Measurements from ENCODE around the gene TP53RK.

The TP53RK gene

GRCh38 chr20:46699651-46700359, 10.6 kb upstream of the TP53RK start:
- no peaks in the 10 kb centered on the region for H3K79me2 ChIP-seq (ENCODE audit: insufficient read depth, low read length)
- no peaks in the 10 kb centered on the region for H3F3A ChIP-seq (ENCODE audit: low read depth)
- H4K20me1 ChIP-seq (ENCODE audit: insufficient read depth, low read length, poor library complexity, severe bottlenecking): no peaks in the 10 kb centered on the region
- H3K4me2 ChIP-seq (ENCODE audit: low read depth, low read length, poor library complexity, severe bottlenecking): no peak overlapping the region
- H2AFZ ChIP-seq (ENCODE audit: low read length): no peak overlapping the region
- no peaks in the 10 kb centered on the region for H3K36me3 ChIP-seq (ENCODE audit: insufficient read depth, low read length)
- H3K9ac ChIP-seq (ENCODE audit: low read depth, low read length, poor library complexity, severe bottlenecking): no peak overlapping the region
- no peaks in the 10 kb centered on the region for H3K9me3 ChIP-seq (ENCODE audit: insufficient read depth, low read depth, low read length)
- no peaks in the 10 kb centered on the region for H3K9me2 ChIP-seq (replicated peaks; ENCODE audit: low read depth, low read length)
- no peak overlapping the region for H3K4me3 ChIP-seq (ENCODE audit: low read length, poor library complexity, severe bottlenecking)
- H3K4me1 ChIP-seq (ENCODE audit: insufficient read depth, low read length, poor library complexity, severe bottlenecking): peaks cover 17% of the 10 kb centered on the region
- H3K27me3 ChIP-seq (ENCODE audit: insufficient read depth, low read length, poor library complexity, severe bottlenecking): no peaks in the 10 kb centered on the region
- peak; percentile 74 for TF ChIP-seq CTCF (conservative IDR thresholded peaks at IDR 0.05; ENCODE audit: low read length)
- no peak for TF ChIP-seq EZH2phosphoT487 (IDR thresholded peaks at IDR 0.05; ENCODE audit: borderline replicate concordance)

- Histone ChIP-seq H3K36me3 (ENCODE audit: insufficient read depth, low read length) (no peaks in the 10 kb centered on the region), H3F3A (ENCODE audit: low read depth) (no peaks in the 10 kb centered on the region), H3K4me3 (ENCODE audit: low read length, poor library complexity, severe bottlenecking) (no peak overlapping the region), H3K27me3 (ENCODE audit: insufficient read depth, low read length, poor library complexity, severe bottlenecking) (no peaks in the 10 kb centered on the region), H4K20me1 (ENCODE audit: insufficient read depth, low read length, poor library complexity, severe bottlenecking) (no peaks in the 10 kb centered on the region), H3K4me2 (ENCODE audit: low read depth, low read length, poor library complexity, severe bottlenecking) (no peak overlapping the region), H3K9ac (ENCODE audit: low read depth, low read length, poor library complexity, severe bottlenecking) (no peak overlapping the region), H3K4me1 (ENCODE audit: insufficient read depth, low read length, poor library complexity, severe bottlenecking) (peaks cover 24% of the 10 kb centered on the region), H3K9me3 (ENCODE audit: insufficient read depth, low read depth, low read length) (no peaks in the 10 kb centered on the region), H3K79me2 (ENCODE audit: insufficient read depth, low read length) (no peaks in the 10 kb centered on the region), H2AFZ (ENCODE audit: low read length) (no peak overlapping the region), H3K9me2 (replicated peaks; ENCODE audit: low read depth, low read length) (no peaks in the 10 kb centered on the region)
- TF ChIP-seq CTCF (conservative IDR thresholded peaks at IDR 0.05; ENCODE audit: low read length): no peak
- TF ChIP-seq EZH2phosphoT487 (IDR thresholded peaks at IDR 0.05; ENCODE audit: borderline replicate concordance): no peak
Measured at GRCh38 chr20:46698788-46699187, 9.5 kb upstream of the TP53RK start.

- Histone ChIP-seq H3K9ac (ENCODE audit: low read depth, low read length, poor library complexity, severe bottlenecking) (peak overlapping the region; percentile 37), H3K9me2 (replicated peaks; ENCODE audit: low read depth, low read length) (no peaks in the 10 kb centered on the region), H3F3A (ENCODE audit: low read depth) (no peaks in the 10 kb centered on the region), H3K27me3 (ENCODE audit: insufficient read depth, low read length, poor library complexity, severe bottlenecking) (no peaks in the 10 kb centered on the region), H3K4me3 (ENCODE audit: low read length, poor library complexity, severe bottlenecking) (no peak overlapping the region), H3K36me3 (ENCODE audit: insufficient read depth, low read length) (no peaks in the 10 kb centered on the region), H3K4me1 (ENCODE audit: insufficient read depth, low read length, poor library complexity, severe bottlenecking) (peaks cover 24% of the 10 kb centered on the region), H3K4me2 (ENCODE audit: low read depth, low read length, poor library complexity, severe bottlenecking) (peak overlapping the region; percentile 47), H4K20me1 (ENCODE audit: insufficient read depth, low read length, poor library complexity, severe bottlenecking) (no peaks in the 10 kb centered on the region), H2AFZ (ENCODE audit: low read length) (peak overlapping the region; percentile 50; the same call in 1 of the 2 replicates), H3K79me2 (ENCODE audit: insufficient read depth, low read length) (no peaks in the 10 kb centered on the region), H3K9me3 (ENCODE audit: insufficient read depth, low read depth, low read length) (no peaks in the 10 kb centered on the region)
- TF ChIP-seq CTCF (conservative IDR thresholded peaks at IDR 0.05; ENCODE audit: low read length) (no peak), EZH2phosphoT487 (IDR thresholded peaks at IDR 0.05; ENCODE audit: borderline replicate concordance) (no peak)
Measured at GRCh38 chr20:46696791-46697279, 7.6 kb upstream of the TP53RK start.
